ENCODE measurements around the gene MORN1.

GRCh38 chr1:2439369-2439768, 48.0 kb upstream of the MORN1 start:
- no peak for TF ChIP-seq CTCF (IDR thresholded peaks at IDR 0.05; ENCODE audit: extremely low read depth in 1 of 2, insufficient read depth in 1 of 2, low read depth in 1 of 2, low read length in 2 of 2)
- TF ChIP-seq JUN (IDR thresholded peaks at IDR 0.05; ENCODE audit: borderline replicate concordance, insufficient read depth, insufficient read length, low read depth), result no peak
- TF ChIP-seq POLR2AphosphoS5 (IDR thresholded peaks at IDR 0.05; ENCODE audit: insufficient read depth, low read depth, low read length), result no peak
- no peak for TF ChIP-seq POLR2A (IDR thresholded peaks at IDR 0.05; ENCODE audit: low read depth, low read length)
- TF ChIP-seq FOS (IDR thresholded peaks at IDR 0.05; ENCODE audit: borderline replicate concordance, insufficient read depth, low read length), result no peak
- no peak for TF ChIP-seq MAX (IDR thresholded peaks at IDR 0.05; ENCODE audit: insufficient read depth, insufficient read length)
